ENCODE measurements around the gene PPM1G. TPM values are rescaled to one million over a fixed set of nuclear protein-coding genes. Genes with fewer than 3 reads are reported as not detected.

The PPM1G gene
- total and polyA plus RNA-seq, 2 experiments from 2014 or later = 72.4 to 81.5 TPM

- Histone ChIP-seq H3K36me3 (ENCODE audit: low read depth) (peaks cover 17% of the 10 kb centered on the region), H3K9me3 (ENCODE audit: low read depth) (no peaks in the 10 kb centered on the region), H4K20me1 (ENCODE audit: insufficient read depth) (no peaks in the 10 kb centered on the region), H2AFZ (no peak overlapping the region), H3K4me3 (no peak overlapping the region), H3K9me2 (ENCODE audit: insufficient read depth) (no peaks in the 10 kb centered on the region), H3K27me3 (replicated peaks; ENCODE audit: insufficient read depth) (no peaks in the 10 kb centered on the region), H3K79me2 (ENCODE audit: insufficient read depth) (peaks cover 86% of the 10 kb centered on the region), H3K4me1 (ENCODE audit: insufficient read depth) (peaks cover 18% of the 10 kb centered on the region), H3K9ac (no peak overlapping the region), H3K27ac (no peak overlapping the region), H3K4me2 (ENCODE audit: unreplicated experiment) (no peak overlapping the region), H3F3A (ENCODE audit: insufficient read depth) (peaks cover 29% of the 10 kb centered on the region)
- WGBS, 2 experiments (ENCODE audit: low coverage in 1 of 2, low lambda C conversion rate in 2 of 2, missing lambda C conversion rate in 2 of 2) = 95 to 97% methylated on average over 20 of the region's 20 CpGs
- in situ Hi-C loops (cut with MboI) = no loop called here
- TF ChIP-seq EZH2phosphoT487 (IDR thresholded peaks at IDR 0.05; ENCODE audit: insufficient read depth, low read depth) = no peak
- TF ChIP-seq EZH2 (IDR thresholded peaks at IDR 0.05; ENCODE audit: insufficient read depth, poor library complexity, severe bottlenecking) = no peak
- no peak for DNase-seq
These were observed 33.8 kb downstream of the PPM1G start for GRCh38 chr2:27375513-27376099.

- no peaks in the 10 kb centered on the region for H4K20me1 ChIP-seq (ENCODE audit: insufficient read depth)
- H3K9ac ChIP-seq = no peak overlapping the region
- in situ Hi-C loops (cut with MboI) = no loop called here
- no peak overlapping the region for H3K27ac ChIP-seq
- H3K4me3 ChIP-seq = no peak overlapping the region
- no peaks in the 10 kb centered on the region for H3K9me3 ChIP-seq (ENCODE audit: low read depth)
- H3K79me2 ChIP-seq (ENCODE audit: insufficient read depth) = peaks cover 82% of the 10 kb centered on the region
- WGBS, 2 experiments (ENCODE audit: low coverage in 1 of 2, low lambda C conversion rate in 2 of 2, missing lambda C conversion rate in 2 of 2) = 88 to 91% methylated on average over 5 of the region's 5 CpGs
- TF ChIP-seq EZH2 (IDR thresholded peaks at IDR 0.05; ENCODE audit: insufficient read depth, poor library complexity, severe bottlenecking) = no peak
- TF ChIP-seq EZH2phosphoT487 (IDR thresholded peaks at IDR 0.05; ENCODE audit: insufficient read depth, low read depth) = no peak
- H3F3A ChIP-seq (ENCODE audit: insufficient read depth) = peaks cover 23% of the 10 kb centered on the region; the same call in 1 of the 2 replicates
- H3K36me3 ChIP-seq (ENCODE audit: low read depth) = peaks cover 17% of the 10 kb centered on the region
- H3K9me2 ChIP-seq (ENCODE audit: insufficient read depth) = no peaks in the 10 kb centered on the region
- peaks cover 18% of the 10 kb centered on the region for H3K4me1 ChIP-seq (ENCODE audit: insufficient read depth)
- H2AFZ ChIP-seq = no peak overlapping the region
- no peak overlapping the region for H3K4me2 ChIP-seq (ENCODE audit: unreplicated experiment)
- no peaks in the 10 kb centered on the region for H3K27me3 ChIP-seq (replicated peaks; ENCODE audit: insufficient read depth)
- no peak for DNase-seq
These were observed 35.8 kb downstream of the PPM1G start for GRCh38 chr2:27373567-27373966.

- Histone ChIP-seq H3K4me1 (ENCODE audit: insufficient read depth) (peaks cover 19% of the 10 kb centered on the region), H3K4me3 (no peak overlapping the region), H3K9ac (no peak overlapping the region), H3K9me3 (ENCODE audit: low read depth) (no peaks in the 10 kb centered on the region), H3K79me2 (ENCODE audit: insufficient read depth) (peaks cover 84% of the 10 kb centered on the region), H3K9me2 (ENCODE audit: insufficient read depth) (no peaks in the 10 kb centered on the region), H4K20me1 (ENCODE audit: insufficient read depth) (no peaks in the 10 kb centered on the region), H2AFZ (no peak overlapping the region), H3F3A (ENCODE audit: insufficient read depth) (peaks cover 23% of the 10 kb centered on the region; the same call in 1 of the 2 replicates), H3K4me2 (ENCODE audit: unreplicated experiment) (no peak overlapping the region), H3K27ac (no peak overlapping the region), H3K36me3 (ENCODE audit: low read depth) (peaks cover 21% of the 10 kb centered on the region), H3K27me3 (replicated peaks; ENCODE audit: insufficient read depth) (no peaks in the 10 kb centered on the region)
- 85 to 95% methylated on average over 6 of the region's 6 CpGs for WGBS, 2 experiments (ENCODE audit: low coverage in 1 of 2, low lambda C conversion rate in 2 of 2, missing lambda C conversion rate in 2 of 2)
- in situ Hi-C loops (cut with MboI) = no loop called here
- DNase-seq = no peak
- TF ChIP-seq EZH2phosphoT487 (IDR thresholded peaks at IDR 0.05; ENCODE audit: insufficient read depth, low read depth) (no peak), EZH2 (IDR thresholded peaks at IDR 0.05; ENCODE audit: insufficient read depth, poor library complexity, severe bottlenecking) (no peak)
These were observed 36.5 kb downstream of the PPM1G start for GRCh38 chr2:27372937-27373336.

- Histone ChIP-seq H3K36me3 (ENCODE audit: low read depth) (peaks cover 38% of the 10 kb centered on the region), H3K79me2 (ENCODE audit: insufficient read depth) (peaks cover 88% of the 10 kb centered on the region), H3K4me3 (peak overlapping the region; percentile 95), H3K9ac (peak overlapping the region; percentile 94), H3K9me3 (ENCODE audit: low read depth) (no peaks in the 10 kb centered on the region), H3K27ac (peak overlapping the region; percentile 75), H2AFZ (peak overlapping the region; percentile 75), H3K9me2 (ENCODE audit: insufficient read depth) (no peaks in the 10 kb centered on the region), H3K4me2 (ENCODE audit: unreplicated experiment) (peak overlapping the region; percentile 98), H4K20me1 (ENCODE audit: insufficient read depth) (no peaks in the 10 kb centered on the region), H3F3A (ENCODE audit: insufficient read depth) (peaks cover 23% of the 10 kb centered on the region; the same call in 1 of the 2 replicates), H3K4me1 (ENCODE audit: insufficient read depth) (peaks cover 19% of the 10 kb centered on the region), H3K27me3 (replicated peaks; ENCODE audit: insufficient read depth) (no peaks in the 10 kb centered on the region)
- in situ Hi-C loops (cut with MboI) = no loop called here
- DNase-seq = peak; percentile 68
- TF ChIP-seq EZH2 (IDR thresholded peaks at IDR 0.05; ENCODE audit: insufficient read depth, poor library complexity, severe bottlenecking) (no peak), EZH2phosphoT487 (IDR thresholded peaks at IDR 0.05; ENCODE audit: insufficient read depth, low read depth) (no peak)
- 1% methylated on average over 43 to 46 of the region's 46 CpGs for WGBS, 2 experiments (ENCODE audit: low coverage in 1 of 2, low lambda C conversion rate in 2 of 2, missing lambda C conversion rate in 2 of 2)
These were observed 38.4 kb downstream of the PPM1G start for GRCh38 chr2:27370816-27371620.
